Measurements from ENCODE around the gene ZNF354C. TPM values are rescaled to one million over a fixed set of nuclear protein-coding genes. Genes with fewer than 3 reads are reported as not detected.

ZNF354C gene
- total and polyA plus RNA-seq, 2 of the 4 experiments (the other 2 are of a cell fraction): 1.9 to 5.6 TPM

DNA sequence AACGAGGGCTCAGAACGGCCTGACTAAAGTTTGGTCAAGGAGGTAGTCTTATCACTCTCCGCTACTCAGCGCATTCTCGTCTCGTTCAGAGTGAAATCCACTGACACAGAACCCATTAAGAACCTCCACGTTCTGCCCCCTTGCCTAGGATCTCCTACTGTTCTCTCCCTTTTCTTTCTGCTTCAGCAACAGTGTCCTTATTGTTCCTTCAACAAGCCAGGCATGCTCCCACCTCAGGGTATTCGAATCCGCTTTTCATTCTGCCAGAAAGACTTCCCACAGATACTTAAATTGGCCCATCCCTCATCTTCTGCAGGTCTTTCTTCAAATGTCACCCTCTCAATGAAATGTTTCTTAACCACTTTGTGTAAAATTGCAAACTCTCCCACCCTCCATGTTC is 4.3 kb upstream of the ZNF354C start:
- no peak overlapping the region for H3K14ac ChIP-seq (replicated peaks; ENCODE audit: low read depth, low read length)
- H3K56ac ChIP-seq (ENCODE audit: extremely low read depth, insufficient read depth, low read length): no peak overlapping the region
- no peak overlapping the region for H3K4me2 ChIP-seq (ENCODE audit: low read depth, low read length)
- CTCF ChIA-PET: no interaction called here
- POLR2A ChIA-PET (ENCODE audit: unreplicated experiment): no interaction called here
- H3K9me3 ChIP-seq (ENCODE audit: control insufficient read depth, insufficient read depth, low read length): peaks cover 6% of the 10 kb centered on the region; the same call in 1 of the 2 replicates
- TF ChIP-seq MAZ (IDR thresholded peaks at IDR 0.05; ENCODE audit: borderline replicate concordance, low read depth, low read length) (no peak), RAD21 (IDR thresholded peaks at IDR 0.05; ENCODE audit: low read length) (no peak)
- no peak overlapping the region for H3K4ac ChIP-seq (ENCODE audit: low read depth, low read length)
- no peak overlapping the region for H4K8ac ChIP-seq (ENCODE audit: low read depth in 2 of 2, low read length in 2 of 2)
- no peak overlapping the region for H2BK5ac ChIP-seq (ENCODE audit: low read depth, low read length, poor library complexity, severe bottlenecking)
- no peak for DNase-seq
- no peaks in the 10 kb centered on the region for H3K9me1 ChIP-seq (ENCODE audit: insufficient read depth, low read length)
- H3K79me1 ChIP-seq (ENCODE audit: low read depth in 1 of 2, low read length in 2 of 2): peaks cover 3% of the 10 kb centered on the region in 2 experiments; a peak in 3 of 4 replicates
- ATAC-seq (ENCODE audit: low read depth): no peak
- no peak overlapping the region for H3K23ac ChIP-seq (ENCODE audit: low read depth, low read length)
- in situ Hi-C loops (cut with MboI; ENCODE audit: low sequenced_read_pairs) (no loop called here), intact Hi-C loops (cut with micrococcal nuclease) (no loop called here), dilution Hi-C loops (cut with HindIII; ENCODE audit: low sequenced_read_pairs, unreplicated experiment) (no loop called here)
- H3K36me3 ChIP-seq (ENCODE audit: control insufficient read depth, insufficient read depth, low read length): no peaks in the 10 kb centered on the region
- H3K27ac ChIP-seq (ENCODE audit: insufficient read depth, low read length): no peak overlapping the region
- H2BK20ac ChIP-seq (ENCODE audit: low read depth, low read length): no peak overlapping the region
- no peak overlapping the region for H2BK120ac ChIP-seq (ENCODE audit: low read depth, low read length)
- H4K20me1 ChIP-seq (ENCODE audit: insufficient read depth, low read length): no peaks in the 10 kb centered on the region
- H3K9ac ChIP-seq (ENCODE audit: low read depth, low read length): no peak overlapping the region
- no peak overlapping the region for H2AFZ ChIP-seq (replicated peaks; ENCODE audit: low read length, poor library complexity)
- BruUV-seq (replicated peaks): no TSS peak
- H2AK5ac ChIP-seq (ENCODE audit: low read depth, low read length): no peak overlapping the region
- H3K18ac ChIP-seq (ENCODE audit: low read depth, low read length): no peak overlapping the region
- H4K91ac ChIP-seq (ENCODE audit: insufficient read depth, low read depth, low read length): no peak overlapping the region
- peaks cover under 1% of the 10 kb centered on the region; the same call in 1 of the 2 replicates for H3K4me1 ChIP-seq (ENCODE audit: control insufficient read depth, insufficient read depth, low read length)
- no peak overlapping the region for H2BK15ac ChIP-seq (ENCODE audit: low read depth, low read length)
- H2AK9ac ChIP-seq (replicated peaks; ENCODE audit: low read depth, low read length, poor library complexity): no peak overlapping the region
- no peaks in the 10 kb centered on the region for H3K27me3 ChIP-seq (ENCODE audit: control insufficient read depth, insufficient read depth, low read length)
- H4K5ac ChIP-seq (ENCODE audit: low read depth, low read length): no peak overlapping the region
- whole genome bisulfite sequencing, 2 experiments (ENCODE audit: extremely low coverage in 2 of 2, insufficient read length in 1 of 2): 55% methylated on average over 5 of the region's 9 CpGs; no CpG with 5 or more reads in 1 of the 2 experiments
- no peak overlapping the region for H3K4me3 ChIP-seq (ENCODE audit: insufficient read depth, low read depth, low read length)
